SK-N-SH treated with all-trans-retinoic acid at 6 μM for 48 hours (cell line): ENCODE results near the gene PLEKHA1.

Source experiments
- ARNTL ChIP-seq: fragments of 450-650 bp; formaldehyde crosslinking; IDR thresholded peaks from 2 replicates; pipeline ENCODE4 v1.5.0; 2020; ENCODE audit warnings: low read depth, mild to moderate bottlenecking, moderate library complexity, borderline replicate concordance
- BACH2 ChIP-seq: fragments of 250-450 bp; sonication (Bioruptor Pico); IDR thresholded peaks from 2 replicates; pipeline ENCODE4 v1.9.0; 2021; ENCODE audit warnings: mild to moderate bottlenecking, borderline replicate concordance
- ISL1 ChIP-seq: fragments of 250-450 bp; sonication (Bioruptor Pico); IDR thresholded peaks from 2 replicates; pipeline ENCODE4 v2.1.2; 2022; ENCODE audit warnings: mild to moderate bottlenecking, moderate library complexity
- OSR1 ChIP-seq: fragments of 250-450 bp; sonication (Bioruptor Pico); IDR thresholded peaks from 2 replicates; pipeline ENCODE4 v1.8.0; 2022; ENCODE audit warnings: moderate library complexity, mild to moderate bottlenecking, inconsistent platforms
- TCF4 ChIP-seq: fragments of 250-450 bp; sonication (Bioruptor Pico); IDR thresholded peaks from 2 replicates; pipeline ENCODE4 v1.8.0; 2021; ENCODE audit warnings: mild to moderate bottlenecking, moderate library complexity, borderline replicate concordance
- TOX ChIP-seq: fragments of 250-450 bp; sonication (Bioruptor Pico); IDR thresholded peaks from 2 replicates; pipeline ENCODE4 v1.8.0; 2021; ENCODE audit warnings: mild to moderate bottlenecking, moderate library complexity, borderline replicate concordance
- ZFP3 ChIP-seq: fragments of 250-450 bp; sonication (Bioruptor Pico); IDR thresholded peaks from 2 replicates; pipeline ENCODE4 v1.5.0; 2020; ENCODE audit warnings: mild to moderate bottlenecking, moderate library complexity
- ZFP30 ChIP-seq: fragments of 450-650 bp; formaldehyde crosslinking; IDR thresholded peaks from 2 replicates; pipeline ENCODE4 v1.5.0; 2022; ENCODE audit warnings: mild to moderate bottlenecking, moderate library complexity
- ZNF70 ChIP-seq: fragments of 450-650 bp; formaldehyde crosslinking; IDR thresholded peaks from 2 replicates; pipeline ENCODE4 v1.5.0; 2020; ENCODE audit warnings: mild to moderate bottlenecking, moderate library complexity
- TF ChIP-seq, protein P1 (sequence below): fragments of 250-450 bp; sonication (Bioruptor Pico); IDR thresholded peaks from 2 replicates; pipeline ENCODE4 v1.5.0; 2020; ENCODE audit warnings: mild to moderate bottlenecking, moderate library complexity
- TF ChIP-seq, protein P2 (sequence below): fragments of 250-450 bp; sonication (Bioruptor Pico); IDR thresholded peaks from 2 replicates; pipeline ENCODE4 v1.8.0; 2020; ENCODE audit warnings: mild to moderate bottlenecking, moderate library complexity, borderline replicate concordance
- TF ChIP-seq, protein P3 (sequence below): fragments of 250-450 bp; sonication (Bioruptor Pico); IDR thresholded peaks from 2 replicates; pipeline ENCODE4 v1.5.1; 2021; ENCODE audit warnings: mild to moderate bottlenecking, moderate library complexity
- TF ChIP-seq, protein P4 (sequence below): fragments of 250-450 bp; sonication (Bioruptor Pico); IDR thresholded peaks from 2 replicates; pipeline ENCODE4 v1.5.1; 2020; ENCODE audit warnings: low read depth, mild to moderate bottlenecking, moderate library complexity

DNA sequence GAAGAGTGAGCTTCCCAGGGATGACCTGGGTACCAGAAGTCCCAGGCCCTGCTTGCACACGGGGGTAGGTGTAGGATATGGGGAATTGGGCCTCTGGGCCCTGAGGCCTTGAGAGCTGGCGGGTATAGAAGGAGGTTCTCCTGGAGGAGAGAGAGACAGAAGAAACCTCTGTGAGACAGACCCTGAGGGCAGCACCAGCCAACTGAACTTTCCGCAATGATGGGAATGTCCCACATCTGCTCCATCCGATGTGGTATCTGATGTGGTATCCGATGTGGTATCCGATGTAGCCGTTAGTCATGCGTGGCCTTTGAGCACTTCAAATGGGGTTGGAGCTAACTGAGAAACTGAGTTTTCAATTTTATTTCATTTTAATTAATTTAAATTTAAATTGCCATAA lies 30.6 kb upstream of the PLEKHA1 start:
- no peak for TF ChIP-seq ISL1 (CRISPR knock-in tag)
- TF ChIP-seq OSR1 (CRISPR knock-in tag): no peak
- no peak for TF ChIP-seq ZFP30 (CRISPR knock-in tag)
- TF ChIP-seq BACH2: no peak
- TF ChIP-seq, protein P1, sequence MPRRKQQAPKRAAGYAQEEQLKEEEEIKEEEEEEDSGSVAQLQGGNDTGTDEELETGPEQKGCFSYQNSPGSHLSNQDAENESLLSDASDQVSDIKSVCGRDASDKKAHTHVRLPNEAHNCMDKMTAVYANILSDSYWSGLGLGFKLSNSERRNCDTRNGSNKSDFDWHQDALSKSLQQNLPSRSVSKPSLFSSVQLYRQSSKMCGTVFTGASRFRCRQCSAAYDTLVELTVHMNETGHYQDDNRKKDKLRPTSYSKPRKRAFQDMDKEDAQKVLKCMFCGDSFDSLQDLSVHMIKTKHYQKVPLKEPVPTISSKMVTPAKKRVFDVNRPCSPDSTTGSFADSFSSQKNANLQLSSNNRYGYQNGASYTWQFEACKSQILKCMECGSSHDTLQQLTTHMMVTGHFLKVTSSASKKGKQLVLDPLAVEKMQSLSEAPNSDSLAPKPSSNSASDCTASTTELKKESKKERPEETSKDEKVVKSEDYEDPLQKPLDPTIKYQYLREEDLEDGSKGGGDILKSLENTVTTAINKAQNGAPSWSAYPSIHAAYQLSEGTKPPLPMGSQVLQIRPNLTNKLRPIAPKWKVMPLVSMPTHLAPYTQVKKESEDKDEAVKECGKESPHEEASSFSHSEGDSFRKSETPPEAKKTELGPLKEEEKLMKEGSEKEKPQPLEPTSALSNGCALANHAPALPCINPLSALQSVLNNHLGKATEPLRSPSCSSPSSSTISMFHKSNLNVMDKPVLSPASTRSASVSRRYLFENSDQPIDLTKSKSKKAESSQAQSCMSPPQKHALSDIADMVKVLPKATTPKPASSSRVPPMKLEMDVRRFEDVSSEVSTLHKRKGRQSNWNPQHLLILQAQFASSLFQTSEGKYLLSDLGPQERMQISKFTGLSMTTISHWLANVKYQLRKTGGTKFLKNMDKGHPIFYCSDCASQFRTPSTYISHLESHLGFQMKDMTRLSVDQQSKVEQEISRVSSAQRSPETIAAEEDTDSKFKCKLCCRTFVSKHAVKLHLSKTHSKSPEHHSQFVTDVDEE: no peak
- TF ChIP-seq, protein P2, sequence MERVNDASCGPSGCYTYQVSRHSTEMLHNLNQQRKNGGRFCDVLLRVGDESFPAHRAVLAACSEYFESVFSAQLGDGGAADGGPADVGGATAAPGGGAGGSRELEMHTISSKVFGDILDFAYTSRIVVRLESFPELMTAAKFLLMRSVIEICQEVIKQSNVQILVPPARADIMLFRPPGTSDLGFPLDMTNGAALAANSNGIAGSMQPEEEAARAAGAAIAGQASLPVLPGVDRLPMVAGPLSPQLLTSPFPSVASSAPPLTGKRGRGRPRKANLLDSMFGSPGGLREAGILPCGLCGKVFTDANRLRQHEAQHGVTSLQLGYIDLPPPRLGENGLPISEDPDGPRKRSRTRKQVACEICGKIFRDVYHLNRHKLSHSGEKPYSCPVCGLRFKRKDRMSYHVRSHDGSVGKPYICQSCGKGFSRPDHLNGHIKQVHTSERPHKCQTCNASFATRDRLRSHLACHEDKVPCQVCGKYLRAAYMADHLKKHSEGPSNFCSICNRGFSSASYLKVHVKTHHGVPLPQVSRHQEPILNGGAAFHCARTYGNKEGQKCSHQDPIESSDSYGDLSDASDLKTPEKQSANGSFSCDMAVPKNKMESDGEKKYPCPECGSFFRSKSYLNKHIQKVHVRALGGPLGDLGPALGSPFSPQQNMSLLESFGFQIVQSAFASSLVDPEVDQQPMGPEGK (CRISPR knock-in tag): no peak
- TF ChIP-seq ZFP3 (CRISPR knock-in tag): no peak
- no peak for TF ChIP-seq ZNF70 (CRISPR knock-in tag)
- no peak for TF ChIP-seq TOX (CRISPR knock-in tag)
- no peak for TF ChIP-seq TCF4
- TF ChIP-seq, protein P3, sequence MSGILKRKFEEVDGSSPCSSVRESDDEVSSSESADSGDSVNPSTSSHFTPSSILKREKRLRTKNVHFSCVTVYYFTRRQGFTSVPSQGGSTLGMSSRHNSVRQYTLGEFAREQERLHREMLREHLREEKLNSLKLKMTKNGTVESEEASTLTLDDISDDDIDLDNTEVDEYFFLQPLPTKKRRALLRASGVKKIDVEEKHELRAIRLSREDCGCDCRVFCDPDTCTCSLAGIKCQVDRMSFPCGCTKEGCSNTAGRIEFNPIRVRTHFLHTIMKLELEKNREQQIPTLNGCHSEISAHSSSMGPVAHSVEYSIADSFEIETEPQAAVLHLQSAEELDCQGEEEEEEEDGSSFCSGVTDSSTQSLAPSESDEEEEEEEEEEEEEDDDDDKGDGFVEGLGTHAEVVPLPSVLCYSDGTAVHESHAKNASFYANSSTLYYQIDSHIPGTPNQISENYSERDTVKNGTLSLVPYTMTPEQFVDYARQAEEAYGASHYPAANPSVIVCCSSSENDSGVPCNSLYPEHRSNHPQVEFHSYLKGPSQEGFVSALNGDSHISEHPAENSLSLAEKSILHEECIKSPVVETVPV (CRISPR knock-in tag): no peak
- no peak for TF ChIP-seq ARNTL
- TF ChIP-seq, protein P4, sequence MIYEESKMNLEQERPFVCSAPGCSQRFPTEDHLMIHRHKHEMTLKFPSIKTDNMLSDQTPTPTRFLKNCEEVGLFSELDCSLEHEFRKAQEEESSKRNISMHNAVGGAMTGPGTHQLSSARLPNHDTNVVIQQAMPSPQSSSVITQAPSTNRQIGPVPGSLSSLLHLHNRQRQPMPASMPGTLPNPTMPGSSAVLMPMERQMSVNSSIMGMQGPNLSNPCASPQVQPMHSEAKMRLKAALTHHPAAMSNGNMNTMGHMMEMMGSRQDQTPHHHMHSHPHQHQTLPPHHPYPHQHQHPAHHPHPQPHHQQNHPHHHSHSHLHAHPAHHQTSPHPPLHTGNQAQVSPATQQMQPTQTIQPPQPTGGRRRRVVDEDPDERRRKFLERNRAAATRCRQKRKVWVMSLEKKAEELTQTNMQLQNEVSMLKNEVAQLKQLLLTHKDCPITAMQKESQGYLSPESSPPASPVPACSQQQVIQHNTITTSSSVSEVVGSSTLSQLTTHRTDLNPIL (CRISPR knock-in tag): no peak
